Measurements from ENCODE around the gene MANSC1.
"Not testable (repeated sequence)": the region's sequence is repeated elsewhere in the genome, so short reads cannot be mapped to it uniquely, and the experiment has no call there.

The MANSC1 gene

GRCh38 chr12:12358528-12358927 lies 8.5 kb upstream of the MANSC1 start:
- TF ChIP-seq POLR2AphosphoS5 (IDR thresholded peaks at IDR 0.05; ENCODE audit: low read depth, low read length) (no peak), POLR2A (IDR thresholded peaks at IDR 0.05; ENCODE audit: low read depth, low read length) (no peak), TAF1 (IDR thresholded peaks at IDR 0.05; ENCODE audit: borderline replicate concordance, low read depth, low read length) (no peak)
- DNase-seq (ENCODE audit: insufficient read length) (no peak), FAIRE-seq (no peak)

GRCh38 chr12:12357719-12358461 lies 7.8 kb upstream of the MANSC1 start:
- FAIRE-seq, result no peak
- no peak for TF ChIP-seq POLR2A (IDR thresholded peaks at IDR 0.05; ENCODE audit: low read depth, low read length)
- no peak for TF ChIP-seq POLR2AphosphoS5 (IDR thresholded peaks at IDR 0.05; ENCODE audit: low read depth, low read length)
- TF ChIP-seq TAF1 (IDR thresholded peaks at IDR 0.05; ENCODE audit: borderline replicate concordance, low read depth, low read length), result no peak
- DNase-seq (ENCODE audit: insufficient read length), result no peak

GRCh38 chr12:12356896-12357718 lies 7.1 kb upstream of the MANSC1 start, which contains the start of gene BORCS5:
Gene BORCS5, plus strand, starts transcription at chr12:12357078. Its CDS starts 374 bp downstream, at chr12:12357452.
- TF ChIP-seq POLR2AphosphoS5 (IDR thresholded peaks at IDR 0.05; ENCODE audit: low read depth, low read length) (peak; percentile 97), TAF1 (IDR thresholded peaks at IDR 0.05; ENCODE audit: borderline replicate concordance, low read depth, low read length) (peak; percentile 56), POLR2A (IDR thresholded peaks at IDR 0.05; ENCODE audit: low read depth, low read length) (peak; percentile 97)
- DNase-seq (ENCODE audit: insufficient read length), result peak; percentile 78
- FAIRE-seq, result peak; percentile 99

GRCh38 chr12:12356467-12356895 lies 6.4 kb upstream of the MANSC1 start:
- no peak for TF ChIP-seq POLR2AphosphoS5 (IDR thresholded peaks at IDR 0.05; ENCODE audit: low read depth, low read length)
- no peak for TF ChIP-seq POLR2A (IDR thresholded peaks at IDR 0.05; ENCODE audit: low read depth, low read length)
- no peak for TF ChIP-seq TAF1 (IDR thresholded peaks at IDR 0.05; ENCODE audit: borderline replicate concordance, low read depth, low read length)
- no peak for FAIRE-seq

GRCh38 chr12:12353807-12354206 lies 3.8 kb upstream of the MANSC1 start:
- no peak for DNase-seq (ENCODE audit: insufficient read length)
- TF ChIP-seq POLR2AphosphoS5 (IDR thresholded peaks at IDR 0.05; ENCODE audit: low read depth, low read length), result no peak
- no peak for TF ChIP-seq TAF1 (IDR thresholded peaks at IDR 0.05; ENCODE audit: borderline replicate concordance, low read depth, low read length)
- TF ChIP-seq POLR2A (IDR thresholded peaks at IDR 0.05; ENCODE audit: low read depth, low read length), result no peak
- FAIRE-seq, result no peak

More at GRCh38 chr12:12356467-12356895, 6.4 kb upstream of the MANSC1 start:
- no peak for DNase-seq (ENCODE audit: insufficient read length)

GRCh38 chr12:12353276-12353675 lies 3.2 kb upstream of the MANSC1 start:
- DNase-seq (ENCODE audit: insufficient read length), result no peak
- no peak for TF ChIP-seq POLR2A (IDR thresholded peaks at IDR 0.05; ENCODE audit: low read depth, low read length)
- no peak for TF ChIP-seq POLR2AphosphoS5 (IDR thresholded peaks at IDR 0.05; ENCODE audit: low read depth, low read length)
- TF ChIP-seq TAF1 (IDR thresholded peaks at IDR 0.05; ENCODE audit: borderline replicate concordance, low read depth, low read length), result no peak
- FAIRE-seq, result no peak

- FAIRE-seq; DNase-seq (ENCODE audit: insufficient read length): not testable (repeated sequence)
These were observed 1.6 kb upstream of the MANSC1 start for GRCh38 chr12:12351468-12352185.

- DNase-seq (ENCODE audit: insufficient read length), result no peak
- no peak for FAIRE-seq
- no peak for TF ChIP-seq POLR2AphosphoS5 (IDR thresholded peaks at IDR 0.05; ENCODE audit: low read depth, low read length)
- TF ChIP-seq TAF1 (IDR thresholded peaks at IDR 0.05; ENCODE audit: borderline replicate concordance, low read depth, low read length), result no peak
- TF ChIP-seq POLR2A (IDR thresholded peaks at IDR 0.05; ENCODE audit: low read depth, low read length), result no peak
These were observed 924 bp upstream of the MANSC1 start for GRCh38 chr12:12350868-12351463.

- DNase-seq (ENCODE audit: insufficient read length) (no peak), FAIRE-seq (no peak)
- TF ChIP-seq POLR2A (IDR thresholded peaks at IDR 0.05; ENCODE audit: low read depth, low read length), result no peak
- TF ChIP-seq POLR2AphosphoS5 (IDR thresholded peaks at IDR 0.05; ENCODE audit: low read depth, low read length), result no peak
- no peak for TF ChIP-seq TAF1 (IDR thresholded peaks at IDR 0.05; ENCODE audit: borderline replicate concordance, low read depth, low read length)
These were observed 11.4 kb downstream of the MANSC1 start for GRCh38 chr12:12338527-12339168.

GRCh38 chr12:12336511-12336910 lies 13.5 kb downstream of the MANSC1 start:
- DNase-seq (ENCODE audit: insufficient read length) (no peak), FAIRE-seq (no peak)

More at GRCh38 chr12:12336511-12336910, 13.5 kb downstream of the MANSC1 start:
- no peak for TF ChIP-seq POLR2A (IDR thresholded peaks at IDR 0.05; ENCODE audit: low read depth, low read length)
- no peak for TF ChIP-seq POLR2AphosphoS5 (IDR thresholded peaks at IDR 0.05; ENCODE audit: low read depth, low read length)
- no peak for TF ChIP-seq TAF1 (IDR thresholded peaks at IDR 0.05; ENCODE audit: borderline replicate concordance, low read depth, low read length)

All from GM12892 (cell line).